Nephron progenitor cell (in vitro differentiated cells): ENCODE results near the gene DNAJC11.

Source experiments
- DNase-seq: peaks from one replicate; pipeline ENCODE4 v3.0.0; 2021
- H3K27ac Mint-ChIP-seq: 2 replicates; pipeline ENCODE4 v1.8.0; 2021; ENCODE audit warnings: mild to moderate bottlenecking, moderate library complexity, mixed read lengths
- H3K27me3 Mint-ChIP-seq: 2 replicates; pipeline ENCODE4 v1.8.0; 2021; ENCODE audit warnings: mild to moderate bottlenecking, low read depth, mixed read lengths; ENCODE audit not compliant: poor library complexity
- H3K36me3 Mint-ChIP-seq: 2 replicates; pipeline ENCODE4 v1.8.0; 2021; ENCODE audit warnings: low read depth, mixed read lengths
- H3K4me1 Mint-ChIP-seq: 2 replicates; pipeline ENCODE4 v1.8.0; 2021; ENCODE audit warnings: mixed read lengths
- H3K4me3 Mint-ChIP-seq: 2 replicates; pipeline ENCODE4 v1.8.0; 2021; ENCODE audit warnings: mild to moderate bottlenecking, moderate library complexity, mixed read lengths
- H3K9me3 Mint-ChIP-seq: 2 replicates; pipeline ENCODE4 v1.8.0; 2021; ENCODE audit warnings: mild to moderate bottlenecking, moderate library complexity, mixed read lengths
- CTCF ChIP-seq: fragments of 200-600 bp; sonication (generic); IDR thresholded peaks from 2 replicates; pipeline ENCODE4 v1.5.0; 2021; ENCODE audit warnings: antibody characterized with exemption

Gene DNAJC11

DNA sequence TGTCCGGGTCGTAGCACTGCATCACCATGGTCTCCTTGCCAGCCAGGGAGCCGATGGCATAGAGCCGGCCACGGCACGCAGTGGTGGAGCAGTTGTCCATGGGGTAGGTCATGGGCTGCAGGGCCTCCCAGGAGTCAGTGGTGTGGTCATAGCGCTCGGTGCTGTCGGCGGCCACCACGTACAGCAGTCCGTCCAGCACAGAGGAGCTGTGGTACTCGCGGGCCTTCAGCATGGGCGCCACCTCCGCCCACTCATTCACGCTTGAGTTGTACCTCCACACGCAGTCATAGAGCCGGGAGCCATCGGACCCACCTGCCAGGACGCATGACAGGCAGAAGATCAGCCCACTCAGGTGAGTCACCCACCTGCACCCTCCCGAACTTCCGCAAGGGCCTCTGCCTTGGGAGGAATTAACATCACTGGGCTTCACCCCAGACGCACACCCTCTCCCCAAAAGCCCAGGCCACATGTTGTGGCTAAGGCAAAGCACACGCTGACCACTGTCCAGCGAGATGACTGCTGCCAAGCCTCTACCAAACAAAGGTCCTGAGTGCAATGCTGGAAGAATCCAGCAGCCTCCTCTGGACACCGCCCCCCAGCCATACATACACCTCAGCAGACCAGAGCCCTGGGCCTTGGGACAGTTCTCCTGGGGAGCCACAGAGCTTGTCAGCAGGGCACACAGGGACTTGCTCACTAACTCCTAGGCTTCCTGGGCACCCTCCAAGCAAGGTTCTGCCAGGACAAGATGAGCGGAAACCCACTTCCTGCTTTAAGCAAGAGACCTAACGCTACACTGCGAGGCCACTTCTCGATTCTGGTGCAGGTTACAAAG lies 102.3 kb downstream of the DNAJC11 start:
- Mint-ChIP-seq H3K27me3 (no peaks in the 10 kb centered on the region), H3K36me3 (peaks cover 19% of the 10 kb centered on the region), H3K27ac (no peak overlapping the region), H3K4me1 (peaks cover 63% of the 10 kb centered on the region), H3K4me3 (peak overlapping the region; percentile 25), H3K9me3 (no peaks in the 10 kb centered on the region)
- no peak for DNase-seq
- TF ChIP-seq CTCF = no peak

- TF ChIP-seq CTCF = no peak
- DNase-seq = no peak
- H3K4me3 Mint-ChIP-seq = no peak overlapping the region
- peaks cover 24% of the 10 kb centered on the region for H3K36me3 Mint-ChIP-seq
- no peaks in the 10 kb centered on the region for H3K27me3 Mint-ChIP-seq
- peaks cover 51% of the 10 kb centered on the region for H3K4me1 Mint-ChIP-seq
- H3K27ac Mint-ChIP-seq = no peak overlapping the region
- no peaks in the 10 kb centered on the region for H3K9me3 Mint-ChIP-seq
These were observed 103.9 kb downstream of the DNAJC11 start for GRCh38 chr1:6597777-6598131.

GRCh38 chr1:6596886-6597776 lies 104.5 kb downstream of the DNAJC11 start:
- Mint-ChIP-seq H3K27me3 (no peaks in the 10 kb centered on the region), H3K27ac (peak overlapping the region; percentile 51), H3K4me3 (peak overlapping the region; percentile 26), H3K9me3 (no peaks in the 10 kb centered on the region), H3K36me3 (peaks cover 24% of the 10 kb centered on the region), H3K4me1 (peaks cover 51% of the 10 kb centered on the region)
- no peak for TF ChIP-seq CTCF
- DNase-seq = no peak

GRCh38 chr1:6596351-6596750 lies 105.3 kb downstream of the DNAJC11 start:
- Mint-ChIP-seq H3K36me3 (peaks cover 24% of the 10 kb centered on the region), H3K9me3 (no peaks in the 10 kb centered on the region), H3K4me3 (peak overlapping the region; percentile 25), H3K27ac (peak overlapping the region; percentile 16), H3K27me3 (no peaks in the 10 kb centered on the region), H3K4me1 (peaks cover 51% of the 10 kb centered on the region)
- DNase-seq = no peak
- no peak for TF ChIP-seq CTCF

DNA sequence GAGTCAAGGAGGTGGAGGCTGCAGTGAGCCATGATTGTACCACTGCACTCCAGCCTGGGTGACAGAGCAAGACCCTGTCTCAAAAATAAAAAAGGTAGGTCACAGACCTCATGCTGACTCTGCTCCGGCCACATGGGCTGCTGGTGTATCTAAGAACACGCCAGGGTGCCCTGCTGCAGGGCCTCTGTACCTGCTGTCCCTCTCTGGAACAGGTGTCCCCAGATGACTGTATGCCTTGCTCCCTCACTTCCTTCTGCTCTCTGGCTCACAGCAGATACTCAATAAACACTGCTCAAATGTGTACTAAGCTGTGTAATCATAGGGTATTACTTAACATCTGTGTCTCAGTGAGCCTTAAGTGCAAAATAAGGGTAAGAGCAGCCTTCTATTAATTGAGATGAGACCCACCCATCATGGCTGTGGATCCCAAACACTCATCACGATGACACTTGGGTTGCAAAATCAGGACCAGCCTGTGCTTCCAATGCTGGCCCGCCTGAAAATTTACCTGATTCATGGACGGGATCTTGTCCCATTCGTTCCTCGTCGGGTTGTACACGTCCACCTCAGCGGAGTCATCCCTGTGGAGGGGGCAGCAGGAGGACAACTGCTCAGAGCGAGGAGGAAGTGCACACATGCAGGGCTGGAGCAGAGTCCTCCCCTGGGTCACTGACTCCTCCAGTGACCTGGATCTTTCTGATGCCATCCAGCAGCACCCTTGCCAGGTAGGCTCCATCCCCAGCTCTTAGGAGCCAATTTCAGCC lies 106.5 kb downstream of the DNAJC11 start:
- Mint-ChIP-seq H3K27ac (no peak overlapping the region), H3K27me3 (no peaks in the 10 kb centered on the region), H3K36me3 (peaks cover 29% of the 10 kb centered on the region), H3K4me3 (no peak overlapping the region), H3K9me3 (no peaks in the 10 kb centered on the region), H3K4me1 (peaks cover 39% of the 10 kb centered on the region)
- DNase-seq = no peak
- no peak for TF ChIP-seq CTCF
